HG03108 (cell line): ENCODE data around the gene BAG5.

ENCODE experiments used
- ATAC-seq: cut with Tn5 transposase; IDR thresholded peaks from one replicate; pipeline ENCODE4 v1.9.1; 2021; ENCODE audit warnings: moderate library complexity; ENCODE audit not compliant: unreplicated experiment

Gene BAG5

DNA sequence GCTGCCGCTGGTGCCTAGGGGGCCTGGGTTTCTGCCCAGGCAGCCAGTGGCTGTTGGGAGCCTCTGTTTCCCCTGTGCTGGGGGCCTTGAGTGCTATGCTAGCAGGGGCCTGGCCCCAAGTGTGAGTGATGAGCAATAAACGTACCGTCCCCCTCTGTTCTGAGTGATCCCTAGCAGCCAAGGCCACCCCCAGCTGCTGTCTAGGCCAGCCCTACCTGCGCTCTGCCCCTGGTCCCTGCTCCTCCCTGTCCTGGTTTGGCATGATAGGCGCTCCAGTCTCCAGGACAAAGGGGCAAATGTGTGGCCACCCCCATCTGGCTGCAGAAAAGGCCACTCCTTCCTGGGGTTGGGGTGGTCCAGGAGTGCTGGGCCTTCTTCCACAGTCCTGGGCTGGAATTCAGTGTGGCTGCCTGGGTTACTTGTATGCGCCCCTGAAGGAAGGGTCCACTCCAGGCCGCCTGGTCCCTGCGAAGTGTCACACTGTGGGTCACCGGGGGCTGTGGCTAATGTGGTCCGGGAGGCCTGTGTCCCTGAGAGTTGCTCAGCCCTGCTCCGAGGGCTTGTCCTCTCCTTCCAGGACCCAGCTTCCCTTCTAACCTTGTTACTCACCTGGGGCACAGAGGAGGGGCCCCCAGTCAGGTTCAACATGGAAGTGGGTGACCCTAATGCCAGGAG, 26.4 kb downstream of the BAG5 start:
- ATAC-seq, result no peak

DNA sequence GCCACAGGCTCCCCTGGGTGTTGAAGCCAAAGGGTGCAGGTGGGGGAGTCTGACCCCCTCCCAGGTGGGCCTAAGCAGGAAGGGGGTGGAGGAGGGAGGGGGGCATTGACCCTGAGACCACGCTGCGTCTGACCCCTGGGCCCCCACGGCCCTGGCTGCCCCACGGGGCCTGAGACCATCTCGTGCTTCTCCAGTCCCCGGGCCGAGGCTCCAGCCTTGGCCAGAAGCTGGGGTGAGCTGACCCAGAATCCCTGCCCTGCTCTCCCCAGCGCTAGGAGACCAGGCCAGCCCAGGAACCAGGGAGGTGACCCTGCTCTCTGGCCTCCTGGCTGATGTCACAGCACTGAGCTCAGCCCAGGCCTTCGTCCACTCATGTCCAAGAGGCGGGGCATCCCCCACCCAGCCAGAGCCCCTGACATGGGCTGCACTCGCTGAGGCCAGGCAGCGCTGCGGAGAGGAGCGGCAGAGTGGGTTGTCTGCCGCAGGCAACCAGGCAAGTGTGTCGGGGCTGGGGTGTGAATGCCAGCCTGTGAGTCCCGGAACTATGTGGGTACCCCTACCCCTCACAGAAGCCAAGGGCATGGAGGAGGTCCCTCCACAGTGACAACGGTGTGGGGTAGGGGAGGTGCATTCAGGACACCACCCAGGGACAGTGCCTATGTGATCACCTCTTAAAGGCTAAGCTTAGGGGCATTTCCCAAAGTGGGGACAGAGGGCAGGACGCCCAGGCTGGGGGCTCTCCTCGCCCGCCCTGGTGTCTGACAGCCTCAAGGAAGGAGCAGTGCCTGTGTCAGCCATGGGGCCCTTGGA, 27.2 kb downstream of the BAG5 start:
- no peak for ATAC-seq

- ATAC-seq, result no peak
These were observed 27.8 kb downstream of the BAG5 start for GRCh38 chr14:103534576-103535061.

DNA sequence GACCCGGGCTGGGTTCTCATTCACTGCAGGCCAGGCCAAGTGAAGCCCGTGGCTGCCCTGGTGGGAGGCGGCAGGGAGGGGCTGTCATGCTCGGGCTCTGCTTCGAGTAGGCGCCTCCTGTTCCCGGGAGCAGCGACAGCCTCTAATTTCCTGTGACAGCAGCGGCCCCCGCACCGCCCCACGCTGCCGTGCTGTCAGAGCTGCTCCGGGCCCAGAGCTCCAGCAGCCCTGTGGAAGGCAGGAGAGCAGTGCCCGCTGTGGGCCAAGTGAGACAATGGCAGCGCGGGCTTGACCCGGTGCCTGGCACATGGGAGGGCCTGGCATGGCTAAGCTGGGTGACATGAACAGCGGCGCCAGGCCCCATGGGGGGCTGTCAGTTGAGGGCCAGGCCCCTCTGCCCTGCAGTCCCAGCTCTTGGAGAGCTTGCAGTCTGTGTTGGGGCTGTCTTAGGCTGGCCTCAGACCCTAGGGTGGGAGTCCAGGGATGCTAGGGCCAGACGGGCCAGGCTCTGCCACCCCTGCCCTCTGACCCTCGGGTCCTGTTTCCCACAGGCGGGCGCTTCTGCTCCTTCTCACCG, 28.4 kb downstream of the BAG5 start:
- ATAC-seq, result no peak

DNA sequence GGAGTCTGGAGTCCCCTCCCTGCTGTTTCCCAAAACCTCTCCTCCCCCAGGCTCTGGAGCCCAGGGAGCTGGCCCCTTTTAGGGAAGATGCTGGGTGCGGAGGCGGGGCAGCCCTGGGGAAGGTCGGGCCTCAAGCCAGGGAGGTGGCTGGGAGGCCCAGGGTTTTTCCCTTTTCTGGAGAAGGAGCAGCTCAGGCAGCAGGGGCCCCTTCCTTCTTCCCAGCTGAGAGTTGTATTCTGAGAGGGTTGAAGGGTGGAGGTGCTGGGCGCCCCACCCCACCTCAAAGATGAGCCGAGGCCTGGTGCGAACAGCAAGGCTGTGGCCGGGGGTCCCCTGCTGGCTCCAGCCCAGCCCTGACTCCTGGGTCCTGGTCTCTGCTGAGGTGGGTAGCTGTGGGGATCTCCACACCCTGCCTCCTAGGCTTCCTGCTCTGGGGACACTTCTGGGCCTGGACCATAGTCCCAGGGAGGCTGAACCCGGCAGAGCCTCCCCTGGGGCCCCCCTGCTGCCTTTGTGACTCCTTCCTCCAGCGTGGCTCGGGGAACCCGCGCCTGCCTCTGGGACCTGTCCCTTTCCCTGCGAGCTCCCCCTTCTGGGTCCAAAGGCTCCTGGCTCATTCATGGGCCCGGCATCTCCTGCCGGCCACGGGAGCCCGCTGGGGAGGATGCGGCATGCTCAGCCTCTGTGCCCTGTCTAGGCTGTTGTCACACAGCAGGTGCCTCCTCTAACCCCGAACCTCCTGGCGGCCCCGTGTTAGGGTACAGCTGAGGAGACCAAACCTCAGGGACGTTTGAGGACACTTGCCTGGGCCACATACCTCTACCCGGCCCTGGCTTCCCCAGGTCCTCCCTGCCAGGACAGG, 29.1 kb downstream of the BAG5 start:
- no peak for ATAC-seq

- ATAC-seq, result no peak
These were observed 30.0 kb downstream of the BAG5 start for GRCh38 chr14:103532216-103533136.

DNA sequence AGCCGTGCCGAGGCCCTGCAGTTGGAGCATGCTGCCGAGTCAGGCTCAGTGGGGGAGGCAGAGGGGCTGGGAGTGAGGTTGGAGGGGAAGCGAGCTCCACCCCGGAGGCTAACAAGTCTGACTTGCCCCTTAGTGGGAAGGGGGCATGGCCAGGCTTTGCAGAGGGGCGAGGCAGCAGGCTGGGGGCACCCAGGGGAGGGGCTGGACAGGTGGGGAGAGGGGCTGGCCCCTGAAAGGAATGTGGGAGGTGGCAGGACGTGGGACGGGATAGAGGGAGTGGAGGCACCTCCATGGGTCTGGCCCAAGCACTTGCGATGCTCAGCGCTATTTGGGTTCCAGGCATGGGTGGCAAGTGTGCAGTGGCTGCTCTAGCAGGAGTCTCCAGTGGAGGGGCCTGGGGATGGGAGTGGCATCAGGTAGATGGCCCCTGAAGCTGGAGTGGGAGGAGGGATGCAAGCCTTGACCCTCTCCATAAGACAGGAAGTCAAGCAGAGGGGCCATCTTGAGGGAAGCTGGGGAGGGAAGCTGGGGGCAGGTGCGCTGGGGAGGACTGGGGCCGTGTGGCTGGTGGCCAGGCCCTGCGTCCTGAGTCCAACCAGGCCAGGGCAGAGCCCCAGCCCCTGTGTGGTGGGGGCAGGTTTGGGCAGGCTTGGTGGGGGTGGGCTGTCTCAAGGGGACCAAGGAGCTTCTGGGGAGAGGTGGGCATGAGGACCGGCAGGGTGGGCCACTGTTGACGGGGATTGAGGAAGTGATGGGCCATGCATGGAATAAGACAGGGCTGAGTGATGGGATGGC, 30.8 kb downstream of the BAG5 start:
- no peak for ATAC-seq

DNA sequence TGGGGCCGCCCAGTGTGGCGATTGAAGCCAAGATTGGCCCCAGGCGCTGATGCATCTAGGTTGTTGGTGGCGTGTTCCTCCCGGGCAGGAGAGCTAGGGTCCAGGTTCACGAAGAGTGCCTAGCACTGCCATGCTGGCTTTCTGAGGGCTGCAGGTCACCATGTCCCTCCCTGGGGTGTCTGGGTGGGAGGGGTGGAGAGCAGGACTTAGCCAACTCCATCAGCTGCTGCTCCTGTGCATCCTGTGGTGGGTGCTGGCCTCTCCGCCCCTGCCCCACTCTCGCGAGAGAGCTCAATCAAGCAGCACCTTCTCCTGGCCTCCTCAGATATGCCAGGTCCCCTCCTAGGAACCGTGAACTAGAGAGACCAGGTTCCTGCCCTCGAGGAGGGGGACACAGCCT, 31.6 kb downstream of the BAG5 start:
- ATAC-seq, result no peak

DNA sequence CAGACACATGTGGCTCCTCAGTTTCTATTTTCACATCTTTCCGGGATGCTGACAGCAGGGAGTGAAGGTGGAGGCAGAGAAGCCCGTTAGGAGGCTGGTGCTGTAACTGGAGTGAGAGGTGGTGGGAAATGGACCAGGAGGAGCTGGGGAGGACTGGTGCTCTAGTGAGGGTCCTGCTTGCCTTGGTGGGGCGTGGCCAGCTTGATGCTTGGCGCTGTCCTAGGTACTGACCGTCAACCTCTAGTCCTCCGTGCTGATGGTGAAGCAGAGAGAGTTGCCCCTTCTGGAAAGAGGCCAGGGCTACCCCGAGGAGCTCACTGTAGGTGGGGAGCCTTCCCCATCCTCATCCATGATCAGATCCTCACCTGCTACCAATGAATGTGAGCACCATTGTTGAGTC, 32.1 kb downstream of the BAG5 start:
- no peak for ATAC-seq

GRCh38 chr14:103529383-103530365, 32.8 kb downstream of the BAG5 start:
- no peak for ATAC-seq

- peak; percentile 33 for ATAC-seq
These were observed 33.7 kb downstream of the BAG5 start, which contains the start of gene TRMT61A for GRCh38 chr14:103528587-103529382. TSS of gene TRMT61A (plus strand) at chr14:103529196. CDS start at chr14:103529979, 783 bp downstream.

GRCh38 chr14:103528146-103528586, 34.3 kb downstream of the BAG5 start:
- ATAC-seq, result no peak

DNA sequence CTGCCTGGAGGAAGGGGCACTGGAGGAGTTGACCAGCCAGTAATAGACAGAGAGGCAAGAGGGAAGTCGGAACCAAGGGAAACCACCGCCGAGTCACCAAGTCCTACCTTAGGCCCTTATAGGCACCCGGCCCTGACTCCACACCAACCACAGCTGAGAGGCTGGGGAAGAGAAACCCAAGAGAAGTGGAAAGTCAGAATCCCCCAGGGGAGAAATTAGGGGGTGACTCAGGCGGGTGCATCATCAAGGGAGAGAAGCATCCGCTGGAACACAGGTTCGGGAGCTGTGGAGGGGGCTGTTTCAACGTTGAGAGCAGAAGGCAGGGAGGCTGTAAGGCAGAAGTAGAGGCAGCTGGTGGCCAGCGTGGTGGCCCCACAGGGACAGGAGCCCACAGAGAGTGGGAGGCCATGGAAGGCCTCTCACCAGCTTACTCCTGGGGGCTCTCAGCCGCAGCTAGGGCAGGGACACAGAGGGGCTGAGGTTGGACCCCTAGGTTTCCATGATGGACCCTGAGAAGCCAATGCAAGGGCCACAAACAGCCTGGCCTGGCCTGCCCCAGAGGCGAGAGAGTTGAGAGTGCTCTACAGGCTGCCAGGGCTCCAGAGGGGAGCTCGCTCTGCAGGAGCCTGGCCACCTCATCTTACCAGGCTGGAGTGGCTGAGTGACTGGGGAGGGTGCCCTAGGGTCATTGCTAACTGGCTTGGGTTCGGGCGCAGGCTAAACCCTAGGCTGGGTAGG, 34.9 kb downstream of the BAG5 start:
- peak; percentile 45 for ATAC-seq

- ATAC-seq, result no peak
These were observed 35.6 kb downstream of the BAG5 start for GRCh38 chr14:103526914-103527248.

DNA sequence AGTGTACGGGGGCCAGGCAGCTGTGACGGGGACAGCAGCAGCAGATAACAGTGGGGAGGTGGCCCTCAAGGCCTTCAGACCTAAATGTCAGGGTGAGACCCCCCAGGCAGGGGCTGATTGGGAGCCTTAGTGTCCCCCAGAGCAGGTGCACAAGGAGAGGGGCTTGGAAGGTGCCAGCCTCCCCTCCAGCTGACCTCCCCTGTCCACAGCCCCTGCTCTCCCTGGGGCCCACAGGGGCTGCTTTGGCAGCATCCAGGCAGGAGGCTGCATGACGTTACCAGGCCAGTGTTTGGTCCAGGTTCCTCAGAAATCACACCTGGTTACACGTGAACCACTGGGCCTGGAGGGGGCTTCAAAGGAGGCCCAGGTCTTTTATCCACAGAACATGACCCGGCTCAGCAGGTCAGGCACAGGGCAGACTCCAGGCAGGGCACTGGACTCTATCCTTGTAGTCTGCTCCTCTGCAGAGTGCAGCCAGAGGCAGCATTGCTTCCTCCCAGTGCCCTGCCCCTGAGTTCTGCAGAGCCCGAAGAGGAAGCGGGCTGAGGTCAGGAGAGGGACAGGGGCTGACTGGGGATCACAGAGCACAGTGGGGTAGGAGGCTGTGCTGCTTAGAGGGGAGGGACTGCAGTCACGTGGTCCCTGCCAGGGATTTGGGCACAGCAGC, 36.1 kb downstream of the BAG5 start:
- ATAC-seq, result no peak
